Bronchial epithelial cell (primary cell): ENCODE measurements around the gene MAPK1IP1L. TPM values are rescaled to one million over a fixed set of nuclear protein-coding genes. Genes with fewer than 3 reads are reported as not detected.

ENCODE experiments used
- DNase-seq: peaks from one replicate; pipeline ENCODE4 v3.0.0-alpha.2; 2010; ENCODE audit warnings: low read depth
- FAIRE-seq: peaks from 2 replicates; lab custom pipeline; 2011; peaks lifted over from hg19 to GRCh38; lab: Jason Lieb, UNC
- H3K27me3 ChIP-seq: 2 replicates; pipeline ENCODE4 v1.5.1; 2011; ENCODE audit warnings: low read length; ENCODE audit not compliant: control insufficient read depth, insufficient read depth
- H3K36me3 ChIP-seq: 2 replicates; pipeline ENCODE4 v1.5.1; 2011; ENCODE audit warnings: low read length; ENCODE audit not compliant: control insufficient read depth, insufficient read depth
- H3K4me3 ChIP-seq: 2 replicates; pipeline ENCODE4 v1.5.1; 2011; ENCODE audit warnings: mild to moderate bottlenecking, low read depth, low read length, control low read depth
- total RNA-seq: library from RNA; depleted of rRNA; stranded (reverse); fragments of >200 nt; gene quantifications from 2 replicates; pipeline ENCODE4 v1.2.1, GENCODE V29; 2014
- TF ChIP-seq, protein P1 (sequence below): IDR thresholded peaks from 2 replicates; pipeline ENCODE4 v1.5.1; 2011; ENCODE audit warnings: mild to moderate bottlenecking, moderate library complexity, low read length, control low read depth, inconsistent platforms; ENCODE audit not compliant: insufficient read depth, severe bottlenecking

Gene MAPK1IP1L
- total RNA-seq, 1 donor from 2014 or later, result 12.1 TPM

DNA sequence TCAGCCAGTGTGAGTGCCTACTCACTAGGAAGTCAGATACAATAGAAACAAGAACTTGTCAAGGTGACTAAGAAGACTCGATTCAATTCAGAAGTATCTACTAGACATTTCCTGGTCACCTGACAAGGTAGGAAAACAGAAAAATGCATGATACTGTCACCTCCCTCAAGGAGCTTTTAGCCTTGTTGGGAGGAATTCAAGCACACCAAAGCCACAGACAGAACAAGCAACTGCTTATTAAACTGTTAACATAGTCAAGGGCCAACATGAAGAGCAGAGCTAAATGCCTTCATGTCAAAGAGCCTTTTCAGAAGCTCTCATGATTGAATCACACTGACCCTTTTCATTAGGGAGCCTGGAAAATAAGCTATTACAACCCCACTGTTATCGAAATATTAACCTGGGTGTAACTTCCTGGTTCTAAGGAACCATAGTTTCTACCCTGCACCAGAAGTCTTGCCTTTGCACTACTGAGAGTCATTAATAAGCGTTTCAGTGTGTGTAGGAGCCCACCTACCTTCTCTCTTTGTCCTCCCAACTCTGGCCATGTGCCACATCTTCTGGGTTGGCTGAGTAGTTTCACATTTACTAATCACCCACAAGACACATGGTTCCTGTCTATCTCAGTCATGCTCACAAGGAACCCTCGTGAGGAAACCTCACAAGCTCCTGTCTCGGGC, 46.6 kb downstream of the MAPK1IP1L start:
- TF ChIP-seq, protein P1, sequence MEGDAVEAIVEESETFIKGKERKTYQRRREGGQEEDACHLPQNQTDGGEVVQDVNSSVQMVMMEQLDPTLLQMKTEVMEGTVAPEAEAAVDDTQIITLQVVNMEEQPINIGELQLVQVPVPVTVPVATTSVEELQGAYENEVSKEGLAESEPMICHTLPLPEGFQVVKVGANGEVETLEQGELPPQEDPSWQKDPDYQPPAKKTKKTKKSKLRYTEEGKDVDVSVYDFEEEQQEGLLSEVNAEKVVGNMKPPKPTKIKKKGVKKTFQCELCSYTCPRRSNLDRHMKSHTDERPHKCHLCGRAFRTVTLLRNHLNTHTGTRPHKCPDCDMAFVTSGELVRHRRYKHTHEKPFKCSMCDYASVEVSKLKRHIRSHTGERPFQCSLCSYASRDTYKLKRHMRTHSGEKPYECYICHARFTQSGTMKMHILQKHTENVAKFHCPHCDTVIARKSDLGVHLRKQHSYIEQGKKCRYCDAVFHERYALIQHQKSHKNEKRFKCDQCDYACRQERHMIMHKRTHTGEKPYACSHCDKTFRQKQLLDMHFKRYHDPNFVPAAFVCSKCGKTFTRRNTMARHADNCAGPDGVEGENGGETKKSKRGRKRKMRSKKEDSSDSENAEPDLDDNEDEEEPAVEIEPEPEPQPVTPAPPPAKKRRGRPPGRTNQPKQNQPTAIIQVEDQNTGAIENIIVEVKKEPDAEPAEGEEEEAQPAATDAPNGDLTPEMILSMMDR, result no peak
- peak; percentile 69 for DNase-seq
- H3K27me3 ChIP-seq, result no peaks in the 10 kb centered on the region
- H3K36me3 ChIP-seq, result no peaks in the 10 kb centered on the region
- FAIRE-seq, result no peak
- no peak overlapping the region for H3K4me3 ChIP-seq

DNA sequence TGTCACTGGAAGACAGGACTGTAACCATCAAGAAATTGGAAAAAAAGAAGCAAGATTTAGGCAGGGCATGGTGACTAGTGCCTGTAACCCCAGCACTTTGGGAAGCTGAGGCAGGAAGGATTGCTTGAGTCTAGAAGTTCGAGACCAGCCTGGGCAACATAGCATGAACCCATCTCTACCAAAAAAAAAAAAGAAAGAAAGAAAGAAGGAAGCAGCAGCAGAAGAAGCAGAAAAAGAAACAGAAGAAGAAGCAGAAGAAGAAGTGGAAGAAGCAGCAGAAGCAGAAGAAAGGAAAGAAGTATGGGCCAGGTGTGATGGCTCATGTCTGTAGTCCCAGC, 47.1 kb downstream of the MAPK1IP1L start:
- Histone ChIP-seq H3K4me3 (no peak overlapping the region), H3K36me3 (no peaks in the 10 kb centered on the region), H3K27me3 (no peaks in the 10 kb centered on the region)
- FAIRE-seq (no peak), DNase-seq (no peak)
- TF ChIP-seq, protein P1, result no peak

DNA sequence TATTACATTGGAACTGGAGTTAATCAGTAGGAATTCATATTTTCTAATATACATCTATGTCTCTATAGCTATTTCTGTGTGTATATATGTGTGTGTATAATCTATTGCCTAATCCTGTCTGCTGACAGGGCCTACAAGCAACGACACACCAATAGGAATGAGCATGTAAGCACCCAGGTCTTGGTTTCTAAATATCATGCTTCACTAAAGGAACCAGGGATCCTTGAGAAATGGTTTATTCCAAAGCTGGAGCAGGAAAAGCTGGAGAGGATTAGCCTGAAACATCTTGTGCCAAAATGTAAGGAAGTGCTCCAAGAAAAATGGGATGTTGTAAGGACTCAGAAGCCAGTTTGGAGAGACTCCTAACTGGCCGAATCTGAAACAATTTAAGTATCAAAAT, 48.3 kb downstream of the MAPK1IP1L start:
- no peaks in the 10 kb centered on the region for H3K27me3 ChIP-seq
- FAIRE-seq (no peak), DNase-seq (peak; percentile 53)
- no peak overlapping the region for H3K4me3 ChIP-seq
- TF ChIP-seq, protein P1, result no peak
- H3K36me3 ChIP-seq, result no peaks in the 10 kb centered on the region

DNA sequence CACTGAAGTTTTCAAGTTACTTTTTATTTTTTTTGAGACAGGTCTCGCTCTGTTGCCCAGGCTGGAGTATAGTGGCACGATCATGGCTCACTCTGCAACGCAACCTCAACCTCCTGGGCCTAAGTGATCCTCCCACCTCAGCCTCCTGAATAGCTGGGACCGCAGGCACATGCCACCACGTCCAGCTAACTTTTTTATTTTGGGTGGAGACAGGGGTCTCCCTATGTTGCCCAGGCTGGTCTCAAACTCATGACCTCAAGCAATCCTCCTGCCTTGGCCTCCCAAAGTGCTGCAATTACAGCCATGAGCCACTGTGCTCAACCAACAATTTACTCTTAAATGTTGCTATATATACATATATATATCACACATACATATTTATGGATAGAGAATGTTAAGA, 50.3 kb downstream of the MAPK1IP1L start:
- Histone ChIP-seq H3K36me3 (no peaks in the 10 kb centered on the region), H3K27me3 (no peaks in the 10 kb centered on the region), H3K4me3 (no peak overlapping the region)
- no peak for DNase-seq
- FAIRE-seq, result no peak
- TF ChIP-seq, protein P1, result no peak

DNA sequence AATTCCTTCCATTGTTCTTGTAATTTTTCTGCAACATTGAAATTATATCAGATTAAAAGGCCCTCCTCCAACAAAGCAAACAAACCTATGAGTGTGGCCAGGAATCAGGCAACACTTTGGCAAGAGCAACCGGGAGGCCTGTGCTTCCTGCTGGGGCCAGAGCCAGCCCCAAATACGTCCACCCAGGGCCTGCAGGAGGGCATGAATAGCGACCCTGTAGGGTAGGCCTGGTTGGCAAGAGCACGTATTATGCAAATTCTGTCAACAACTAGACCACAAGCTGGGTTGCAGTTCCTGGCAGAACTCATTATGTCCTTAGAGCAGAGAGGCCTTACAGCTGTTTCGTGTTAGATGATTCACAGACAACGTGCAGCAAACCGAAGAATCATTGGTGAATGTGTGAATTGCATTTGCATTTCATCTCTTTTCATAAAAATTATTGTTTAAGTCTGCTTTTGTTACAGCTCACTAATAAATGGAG, 50.7 kb downstream of the MAPK1IP1L start:
- FAIRE-seq, result no peak
- H3K36me3 ChIP-seq, result no peaks in the 10 kb centered on the region
- peak; percentile 92 for DNase-seq
- H3K4me3 ChIP-seq, result no peak overlapping the region
- TF ChIP-seq, protein P1, result no peak
- H3K27me3 ChIP-seq, result no peaks in the 10 kb centered on the region
